Measurements from ENCODE around the gene HMGA1. TPM values are rescaled to one million over a fixed set of nuclear protein-coding genes. Genes with fewer than 3 reads are reported as not detected.
"Not testable (repeated sequence)": the region's sequence is repeated elsewhere in the genome, so short reads cannot be mapped to it uniquely, and the experiment has no call there.

The HMGA1 gene
- total RNA-seq, 1 donor from 2014 or later: 88.0 TPM

DNA sequence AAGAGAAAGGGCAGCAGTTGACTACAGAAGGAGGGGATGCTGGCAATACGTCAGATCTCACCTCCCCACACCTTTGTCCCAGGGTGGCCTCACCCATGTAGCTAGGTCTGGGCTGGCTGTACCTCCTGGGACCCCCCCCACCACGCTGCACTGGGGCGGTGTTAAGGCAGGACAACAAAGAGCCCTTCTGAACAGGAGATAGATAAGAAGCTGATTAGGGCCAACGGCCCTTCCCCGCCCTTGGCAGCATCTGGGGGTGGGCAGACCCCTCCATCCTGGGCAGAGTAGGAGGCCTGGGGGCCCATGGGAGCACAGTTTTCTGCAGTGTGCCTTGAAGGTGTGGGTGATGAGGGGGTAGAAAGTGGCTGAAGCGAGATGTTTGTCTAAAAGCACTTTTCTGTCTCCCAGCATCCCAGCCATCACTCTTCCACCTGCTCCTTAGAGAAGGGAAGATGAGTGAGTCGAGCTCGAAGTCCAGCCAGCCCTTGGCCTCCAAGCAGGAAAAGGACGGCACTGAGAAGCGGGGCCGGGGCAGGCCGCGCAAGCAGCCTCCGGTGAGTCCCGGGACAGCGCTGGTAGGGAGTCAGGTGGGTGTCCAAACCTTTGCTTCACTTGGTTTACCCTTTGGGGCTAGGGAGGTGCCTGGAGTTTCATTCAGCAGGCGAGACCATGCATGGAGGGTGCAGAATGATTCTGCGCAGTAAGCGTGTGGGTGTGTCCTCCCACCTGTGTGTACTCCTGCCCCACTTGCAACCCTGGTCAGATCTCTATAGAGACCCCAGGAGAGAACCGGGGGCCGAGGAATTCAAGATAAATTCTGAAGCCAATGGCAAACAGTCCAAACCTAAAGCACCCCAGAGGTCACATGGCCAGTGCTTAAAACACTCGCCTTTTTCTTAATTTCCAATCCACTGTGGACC lies 3.9 kb downstream of the HMGA1 start:
- peak; percentile 35 for DNase-seq (ENCODE audit: low spot score)

- DNase-seq (ENCODE audit: low spot score): peak; percentile 18
These were observed 4.9 kb downstream of the HMGA1 start for GRCh38 chr6:34241351-34242215.

GRCh38 chr6:34242252-34243130 lies 5.8 kb downstream of the HMGA1 start:
- DNase-seq (ENCODE audit: low spot score): peak; percentile 28

GRCh38 chr6:34243131-34243771 lies 6.6 kb downstream of the HMGA1 start:
- DNase-seq (ENCODE audit: low spot score): peak; percentile 29

DNA sequence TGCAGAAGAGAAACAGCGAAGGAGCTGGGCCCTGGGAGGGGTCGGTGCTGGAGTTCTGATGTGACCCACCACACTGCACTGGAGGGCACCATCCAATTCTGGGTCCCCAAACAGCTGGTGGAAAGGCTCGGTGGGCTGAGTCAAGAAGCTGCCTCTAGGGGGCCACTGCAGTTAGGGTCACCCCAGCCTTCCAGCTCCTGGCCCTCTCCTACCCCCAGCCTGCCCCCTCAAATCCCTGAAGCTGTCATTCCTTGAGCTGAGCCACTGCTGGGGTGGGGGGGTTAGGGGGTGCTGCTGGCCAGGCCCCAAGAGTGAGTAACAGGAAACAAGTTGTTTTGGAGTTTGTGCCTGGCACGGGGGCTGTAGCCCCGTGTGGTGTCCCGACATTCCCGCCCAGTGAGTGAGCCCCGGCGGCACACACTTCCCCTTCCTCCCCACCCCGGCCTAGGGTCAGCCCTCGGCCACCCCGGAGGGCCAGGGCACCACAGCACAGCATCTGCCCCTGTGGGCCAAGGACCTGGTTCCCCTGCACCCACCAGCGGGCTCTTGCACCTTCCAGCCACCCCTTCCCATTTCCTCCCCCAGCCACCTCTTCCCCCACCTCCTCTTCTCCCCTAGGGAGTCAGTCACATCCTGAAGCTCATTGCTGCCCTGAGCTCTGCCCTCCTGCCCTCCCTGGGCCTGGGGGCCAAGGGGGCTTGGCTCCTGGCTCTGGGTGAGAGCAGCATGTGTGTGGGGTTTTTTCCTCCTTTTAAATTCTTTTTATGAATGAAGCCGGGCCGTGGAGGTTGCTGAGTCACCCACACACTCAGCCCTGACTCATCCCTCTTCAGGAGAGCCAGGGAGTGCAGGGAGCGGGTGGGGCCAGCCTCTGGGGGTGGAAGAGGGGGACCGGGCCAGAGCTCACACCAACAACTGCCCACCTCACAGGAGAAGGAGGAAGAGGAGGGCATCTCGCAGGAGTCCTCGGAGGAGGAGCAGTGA lies 7.5 kb downstream of the HMGA1 start:
- DNase-seq (ENCODE audit: low spot score): peak; percentile 79

DNA sequence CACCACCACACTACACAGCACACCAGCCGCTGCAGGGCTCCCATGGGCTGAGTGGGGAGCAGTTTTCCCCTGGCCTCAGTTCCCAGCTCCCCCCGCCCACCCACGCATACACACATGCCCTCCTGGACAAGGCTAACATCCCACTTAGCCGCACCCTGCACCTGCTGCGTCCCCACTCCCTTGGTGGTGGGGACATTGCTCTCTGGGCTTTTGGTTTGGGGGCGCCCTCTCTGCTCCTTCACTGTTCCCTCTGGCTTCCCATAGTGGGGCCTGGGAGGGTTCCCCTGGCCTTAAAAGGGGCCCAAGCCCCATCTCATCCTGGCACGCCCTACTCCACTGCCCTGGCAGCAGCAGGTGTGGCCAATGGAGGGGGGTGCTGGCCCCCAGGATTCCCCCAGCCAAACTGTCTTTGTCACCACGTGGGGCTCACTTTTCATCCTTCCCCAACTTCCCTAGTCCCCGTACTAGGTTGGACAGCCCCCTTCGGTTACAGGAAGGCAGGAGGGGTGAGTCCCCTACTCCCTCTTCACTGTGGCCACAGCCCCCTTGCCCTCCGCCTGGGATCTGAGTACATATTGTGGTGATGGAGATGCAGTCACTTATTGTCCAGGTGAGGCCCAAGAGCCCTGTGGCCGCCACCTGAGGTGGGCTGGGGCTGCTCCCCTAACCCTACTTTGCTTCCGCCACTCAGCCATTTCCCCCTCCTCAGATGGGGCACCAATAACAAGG lies 8.5 kb downstream of the HMGA1 start:
- DNase-seq (ENCODE audit: low spot score): not testable (repeated sequence)

- DNase-seq (ENCODE audit: low spot score): not testable (repeated sequence)
These were observed 9.1 kb downstream of the HMGA1 start for GRCh38 chr6:34245761-34246140.

DNA sequence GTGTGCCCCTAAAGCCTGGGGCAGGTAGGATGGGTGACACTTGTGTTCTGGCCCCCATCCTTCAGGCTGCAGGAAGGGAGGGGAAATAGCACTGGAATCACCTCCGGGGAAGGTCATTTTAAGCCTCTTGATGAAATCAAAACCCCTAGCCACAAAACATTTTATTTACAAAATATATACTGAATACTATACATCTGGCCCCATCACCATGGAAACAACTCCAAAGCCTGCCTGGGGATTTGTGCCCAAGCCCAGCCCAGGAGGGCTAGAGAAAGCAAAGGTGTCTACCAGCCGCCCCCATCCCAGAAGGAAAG lies 9.5 kb downstream of the HMGA1 start:
- DNase-seq (ENCODE audit: low spot score): no peak

- DNase-seq (ENCODE audit: low spot score): no peak
These were observed 10.1 kb downstream of the HMGA1 start for GRCh38 chr6:34246563-34247391.

DNA sequence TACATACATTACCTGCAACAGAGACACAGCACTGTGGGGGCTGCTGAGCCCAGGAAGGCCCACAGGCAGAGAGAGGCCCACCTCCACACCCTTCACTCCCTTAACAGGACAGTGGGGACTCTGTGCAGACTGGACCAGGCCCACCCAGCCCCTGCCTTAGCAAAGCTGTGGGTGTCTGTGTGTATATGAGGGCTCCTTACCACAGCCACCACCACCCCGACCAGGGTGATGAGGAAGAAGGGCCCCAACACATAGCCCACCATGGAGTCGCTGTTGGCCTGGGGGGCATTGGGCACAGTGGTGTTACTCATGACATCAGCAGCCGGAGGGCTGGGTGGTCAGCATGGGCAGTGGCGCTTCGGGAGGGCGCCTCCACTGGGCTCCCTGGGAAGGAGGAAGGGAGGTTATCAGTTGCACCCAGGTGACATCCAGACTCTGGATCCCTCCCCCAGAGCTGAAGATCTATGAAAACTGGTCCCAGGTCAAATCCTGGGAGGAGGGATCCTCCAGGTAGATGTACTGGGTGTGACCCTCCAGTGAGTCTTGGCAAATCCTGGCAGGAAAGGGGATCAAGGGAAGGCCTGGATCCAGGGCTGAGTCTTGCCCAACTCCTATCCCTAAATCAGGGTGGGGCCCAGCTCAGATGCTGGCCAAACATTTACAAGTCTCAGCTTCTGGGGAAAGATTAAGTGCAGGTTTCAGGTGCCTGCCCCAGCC lies 11.0 kb downstream of the HMGA1 start:
- peak; percentile 46 for DNase-seq (ENCODE audit: low spot score)

- peak; percentile 76 for DNase-seq (ENCODE audit: low spot score)
These were observed 11.6 kb downstream of the HMGA1 start for GRCh38 chr6:34248198-34248726.

- DNase-seq (ENCODE audit: low spot score): peak; percentile 98
These were observed 12.2 kb downstream of the HMGA1 start, which contains the start of gene SMIM29 for GRCh38 chr6:34248727-34249468. SMIM29 (minus strand) TSS chr6:34249006; CDS start chr6:34247791, 1,215 bp downstream.

DNA sequence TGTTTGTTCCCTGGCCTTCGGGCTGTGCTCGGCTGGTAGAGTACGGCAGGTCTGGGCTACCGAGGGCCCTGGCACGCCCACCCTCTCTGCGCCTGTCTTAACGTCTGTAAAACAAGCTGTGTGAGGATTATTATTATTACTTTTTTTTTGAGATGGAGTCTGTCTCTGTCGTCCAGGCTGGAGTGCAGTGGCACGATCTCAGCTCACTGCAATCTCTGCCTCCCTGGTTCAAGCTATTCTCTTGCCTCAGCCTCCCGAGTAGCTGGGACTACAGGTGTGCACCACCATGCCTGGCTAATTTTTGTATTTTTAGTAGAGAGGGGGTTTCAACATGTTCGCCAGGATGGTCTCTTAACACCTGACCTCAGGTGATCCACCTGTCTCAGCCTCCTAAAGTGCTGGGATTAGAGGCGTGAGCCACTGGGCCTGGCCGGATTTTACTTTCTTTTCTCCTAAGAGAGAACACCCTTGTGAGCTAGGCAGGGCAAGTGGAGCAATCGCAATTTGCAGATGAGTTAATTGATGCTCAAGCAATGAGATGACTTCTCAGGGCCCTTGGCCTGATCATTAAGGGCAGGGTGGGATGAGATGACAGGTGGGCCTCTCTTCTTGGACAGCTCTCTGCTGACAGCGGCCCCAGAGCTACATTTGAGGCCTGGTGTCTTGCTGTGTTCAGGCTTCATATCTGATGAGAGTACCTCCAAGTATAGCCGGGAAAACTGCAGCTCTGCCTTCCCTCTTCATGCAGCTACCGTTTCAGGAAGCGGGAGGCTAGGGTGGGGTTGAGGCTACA lies 13.0 kb downstream of the HMGA1 start:
- no peak for DNase-seq (ENCODE audit: low spot score)

DNA sequence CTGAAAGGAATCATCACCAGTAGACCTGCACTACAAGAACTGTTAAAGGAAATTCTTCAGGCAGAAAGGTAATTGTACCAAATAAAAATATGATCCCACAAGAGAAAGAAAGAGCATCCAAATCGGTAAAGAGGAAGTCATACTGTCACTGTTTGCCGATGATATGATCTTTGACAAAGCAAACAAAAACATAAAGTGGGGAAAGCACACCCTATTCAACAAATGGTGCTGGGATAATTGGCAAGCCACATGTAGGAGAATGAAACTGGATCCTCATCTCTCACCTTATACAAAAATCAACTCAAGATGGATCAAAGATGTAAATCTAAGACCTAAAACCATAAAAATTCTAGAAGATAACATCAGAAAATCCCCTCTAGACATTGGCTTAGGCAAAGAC lies 15.7 kb downstream of the HMGA1 start:
- DNase-seq (ENCODE audit: low spot score): not testable (repeated sequence)

- DNase-seq (ENCODE audit: low spot score): no peak
These were observed 22.9 kb downstream of the HMGA1 start for GRCh38 chr6:34259529-34260069.

Data from ureter (tissue), 1 donor.